ENCODE results near the gene GPR87. TPM values are rescaled to one million over a fixed set of nuclear protein-coding genes. Genes with fewer than 3 reads are reported as not detected.

The GPR87 gene
- polyA plus RNA-seq, 1 donor (not counting 4 experiments of a cell fraction or from before 2014, with no cell fraction given): 109 TPM

DNA sequence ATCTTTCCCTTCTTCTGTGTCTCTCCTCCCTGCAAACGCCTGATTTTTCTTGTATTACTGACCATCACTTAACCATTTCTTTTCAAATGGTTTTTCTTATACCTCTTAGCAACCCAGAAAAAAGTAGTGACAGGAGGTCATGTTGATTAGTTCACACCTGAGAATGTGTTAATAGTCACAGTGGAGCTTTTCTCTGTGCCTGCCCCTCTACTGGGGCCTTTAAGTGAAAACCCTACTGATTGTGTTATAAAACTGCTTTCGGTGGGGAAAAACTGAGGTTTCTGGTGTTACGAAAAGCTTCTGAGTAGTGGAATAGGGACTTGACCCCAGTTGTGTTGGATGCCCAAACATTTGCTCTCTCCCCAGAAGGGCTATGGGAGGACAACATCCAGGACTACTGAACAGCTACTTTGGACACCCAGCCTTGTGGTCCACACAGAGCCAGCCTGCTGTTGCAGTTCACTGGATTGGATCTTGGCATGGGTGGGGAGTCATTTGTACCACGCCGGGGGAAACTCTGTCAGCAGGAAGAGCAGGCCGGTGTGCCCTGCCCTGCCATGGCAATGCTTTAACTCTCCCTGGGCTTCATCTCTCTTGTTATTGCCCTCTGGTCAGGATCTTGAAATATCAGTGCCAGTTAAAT is 10.3 kb downstream of the GPR87 start:
- Histone ChIP-seq H3K79me2 (ENCODE audit: control insufficient read depth, insufficient read depth, low read length) (peaks cover 75% of the 10 kb centered on the region), H3K9ac (ENCODE audit: control insufficient read depth, extremely low read depth, insufficient read depth, low read length) (peak overlapping the region; percentile 79), H3K4me3 (ENCODE audit: control insufficient read depth in 2 of 3, extremely low read depth in 1 of 3, insufficient read depth in 2 of 3, low read depth in 1 of 3, low read length in 3 of 3) (peak overlapping the region in 2 of 3 experiments; percentile 49 to 62), H3K27ac (ENCODE audit: control insufficient read depth, insufficient read depth, low read length) (peak overlapping the region; percentile 98), H3K9me3 (ENCODE audit: control insufficient read depth, low read depth, low read length) (no peaks in the 10 kb centered on the region), H3K27me3 (ENCODE audit: control insufficient read depth, extremely low read depth, insufficient read depth, low read length) (no peaks in the 10 kb centered on the region), H3K9me1 (ENCODE audit: control insufficient read depth, extremely low read depth, insufficient read depth, low read length) (no peaks in the 10 kb centered on the region), H3K4me2 (ENCODE audit: control insufficient read depth, extremely low read depth, insufficient read depth, low read depth, low read length) (peak overlapping the region; percentile 93), H4K20me1 (ENCODE audit: control insufficient read depth, extremely low read depth, insufficient read depth, low read length) (no peaks in the 10 kb centered on the region), H2AFZ (ENCODE audit: control insufficient read depth, low read length) (no peak overlapping the region), H3K4me1 (ENCODE audit: control insufficient read depth, extremely low read depth, insufficient read depth, low read length) (peaks cover 85% of the 10 kb centered on the region), H3K36me3 (ENCODE audit: control insufficient read depth in 2 of 2, extremely low read depth in 1 of 2, insufficient read depth in 2 of 2, low read length in 2 of 2) (peaks cover 6 to 16% of the 10 kb centered on the region in 2 experiments)
- DNase-seq (ENCODE audit: low read depth, low spot score) (no peak), FAIRE-seq (no peak)
- dilution Hi-C loops (cut with MboI; ENCODE audit: extremely low pct_ligation_motif_present, low sequenced_read_pairs): no loop called here
- TF ChIP-seq, protein P1, sequence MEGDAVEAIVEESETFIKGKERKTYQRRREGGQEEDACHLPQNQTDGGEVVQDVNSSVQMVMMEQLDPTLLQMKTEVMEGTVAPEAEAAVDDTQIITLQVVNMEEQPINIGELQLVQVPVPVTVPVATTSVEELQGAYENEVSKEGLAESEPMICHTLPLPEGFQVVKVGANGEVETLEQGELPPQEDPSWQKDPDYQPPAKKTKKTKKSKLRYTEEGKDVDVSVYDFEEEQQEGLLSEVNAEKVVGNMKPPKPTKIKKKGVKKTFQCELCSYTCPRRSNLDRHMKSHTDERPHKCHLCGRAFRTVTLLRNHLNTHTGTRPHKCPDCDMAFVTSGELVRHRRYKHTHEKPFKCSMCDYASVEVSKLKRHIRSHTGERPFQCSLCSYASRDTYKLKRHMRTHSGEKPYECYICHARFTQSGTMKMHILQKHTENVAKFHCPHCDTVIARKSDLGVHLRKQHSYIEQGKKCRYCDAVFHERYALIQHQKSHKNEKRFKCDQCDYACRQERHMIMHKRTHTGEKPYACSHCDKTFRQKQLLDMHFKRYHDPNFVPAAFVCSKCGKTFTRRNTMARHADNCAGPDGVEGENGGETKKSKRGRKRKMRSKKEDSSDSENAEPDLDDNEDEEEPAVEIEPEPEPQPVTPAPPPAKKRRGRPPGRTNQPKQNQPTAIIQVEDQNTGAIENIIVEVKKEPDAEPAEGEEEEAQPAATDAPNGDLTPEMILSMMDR (optimal IDR thresholded peaks at IDR 0.05 in 1 of 3, IDR thresholded peaks at IDR 0.05 in 1 of 3, conservative IDR thresholded peaks at IDR 0.05 in 1 of 3; ENCODE audit: extremely low read depth in 1 of 3, insufficient read depth in 2 of 3, low read length in 3 of 3): no peak
- no peak for TF ChIP-seq EZH2 (IDR thresholded peaks at IDR 0.05; ENCODE audit: low read length)

DNA sequence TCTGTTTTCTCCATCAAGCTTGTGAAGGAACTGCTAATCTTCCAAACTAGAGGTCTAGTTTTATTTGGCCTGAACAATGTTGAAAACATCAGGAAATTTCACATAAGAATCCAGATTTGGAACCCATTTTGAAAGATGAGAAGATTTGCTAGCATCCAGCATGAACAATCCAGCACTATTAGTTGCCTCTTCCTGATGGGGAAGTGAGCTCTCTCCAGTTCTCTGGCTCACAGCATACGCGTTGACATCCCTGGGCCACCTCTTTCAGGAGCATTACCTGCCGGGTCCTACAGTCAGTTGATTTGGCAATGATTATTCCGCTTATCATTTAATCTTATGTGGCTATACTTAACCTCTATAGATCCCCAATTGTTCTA is 10.9 kb downstream of the GPR87 start:
- dilution Hi-C loops (cut with MboI; ENCODE audit: extremely low pct_ligation_motif_present, low sequenced_read_pairs): no loop called here
- no peaks in the 10 kb centered on the region for H4K20me1 ChIP-seq (ENCODE audit: control insufficient read depth, extremely low read depth, insufficient read depth, low read length)
- peak overlapping the region; percentile 98 for H3K27ac ChIP-seq (ENCODE audit: control insufficient read depth, insufficient read depth, low read length)
- H3K27me3 ChIP-seq (ENCODE audit: control insufficient read depth, extremely low read depth, insufficient read depth, low read length): no peaks in the 10 kb centered on the region
- no peak for DNase-seq (ENCODE audit: low read depth, low spot score)
- H3K4me2 ChIP-seq (ENCODE audit: control insufficient read depth, extremely low read depth, insufficient read depth, low read depth, low read length): peak overlapping the region; percentile 93
- no peaks in the 10 kb centered on the region for H3K9me1 ChIP-seq (ENCODE audit: control insufficient read depth, extremely low read depth, insufficient read depth, low read length)
- peak overlapping the region; percentile 79 for H3K9ac ChIP-seq (ENCODE audit: control insufficient read depth, extremely low read depth, insufficient read depth, low read length)
- peaks cover 85% of the 10 kb centered on the region for H3K4me1 ChIP-seq (ENCODE audit: control insufficient read depth, extremely low read depth, insufficient read depth, low read length)
- no peak overlapping the region for H2AFZ ChIP-seq (ENCODE audit: control insufficient read depth, low read length)
- TF ChIP-seq EZH2 (IDR thresholded peaks at IDR 0.05; ENCODE audit: low read length): no peak
- H3K79me2 ChIP-seq (ENCODE audit: control insufficient read depth, insufficient read depth, low read length): peaks cover 75% of the 10 kb centered on the region
- H3K9me3 ChIP-seq (ENCODE audit: control insufficient read depth, low read depth, low read length): no peaks in the 10 kb centered on the region
- peak overlapping the region in 2 of 3 experiments; percentile 49 to 62 for H3K4me3 ChIP-seq (ENCODE audit: control insufficient read depth in 2 of 3, extremely low read depth in 1 of 3, insufficient read depth in 2 of 3, low read depth in 1 of 3, low read length in 3 of 3)
- H3K36me3 ChIP-seq (ENCODE audit: control insufficient read depth in 2 of 2, extremely low read depth in 1 of 2, insufficient read depth in 2 of 2, low read length in 2 of 2): peaks cover 6 to 14% of the 10 kb centered on the region in 2 experiments
- no peak for FAIRE-seq

Data from keratinocyte (primary cell).